Muscle of leg (tissue), 11 donors: ENCODE results near the gene CDC6. TPM values are rescaled to one million over a fixed set of nuclear protein-coding genes. Genes with fewer than 3 reads are reported as not detected.

ENCODE experiments used
- DNase-seq: peaks from one replicate; pipeline ENCODE4 v3.0.0; 2013
- H3K27ac ChIP-seq: one replicate; pipeline ENCODE4 v1.5.1; 2013; ENCODE audit warnings: mild to moderate bottlenecking, low read length, control low read depth
- H3K27me3 ChIP-seq: one replicate; pipeline ENCODE4 v1.6.1; 2013; ENCODE audit warnings: low read length; ENCODE audit not compliant: control insufficient read depth, insufficient read depth
- H3K36me3 ChIP-seq: one replicate; pipeline ENCODE4 v1.6.1; 2013; ENCODE audit warnings: low read length; ENCODE audit not compliant: control insufficient read depth, insufficient read depth
- H3K4me1 ChIP-seq: one replicate; pipeline ENCODE4 v1.6.1; 2013; ENCODE audit warnings: low read length; ENCODE audit not compliant: control insufficient read depth, insufficient read depth
- H3K4me3 ChIP-seq: one replicate; pipeline ENCODE4 v1.5.1; 2013; ENCODE audit warnings: low read length, control low read depth
- H3K9me3 ChIP-seq: replicated peaks from 2 replicates; pipeline ENCODE4 v1.6.1; 2013; ENCODE audit warnings: low read depth, low read length; ENCODE audit not compliant: control insufficient read depth
- WGBS: methylation state at CpG from one replicate; pipeline ENCODE4 v1.1.5; 2013; ENCODE audit warnings: missing lambda C conversion rate; ENCODE audit not compliant: insufficient coverage; 5-methylcytosine and 5-hydroxymethylcytosine counted together
- polyA plus RNA-seq, 8 donors: library from polyadenylated mRNA; unstranded; fragments of 120-200 nt; gene quantifications; one replicate each; pipeline versions ENCODE4 v1.2.1 to v1.2.3, GENCODE V29; 2013; ENCODE audit warnings: inconsistent platforms in 1 of 8, low replicate concordance in 1 of 8; ENCODE audit not compliant: insufficient read length in 8 of 8, insufficient read depth in 1 of 8
- total RNA-seq: library from RNA; stranded (reverse); fragments of 120-200 nt; gene quantifications from one replicate; pipeline ENCODE4 v1.2.4, GENCODE V29; 2013

The CDC6 gene
- total and polyA plus RNA-seq, 9 donors, result 8.2 to 17.0 (median 11.1) TPM

- no CpG with 5 or more reads among the region's 2 CpGs for WGBS
- peak overlapping the region; percentile 83 for H3K27ac ChIP-seq
These were observed 4.0 kb upstream of the CDC6 start for GRCh38 chr17:40283662-40284061.

DNA sequence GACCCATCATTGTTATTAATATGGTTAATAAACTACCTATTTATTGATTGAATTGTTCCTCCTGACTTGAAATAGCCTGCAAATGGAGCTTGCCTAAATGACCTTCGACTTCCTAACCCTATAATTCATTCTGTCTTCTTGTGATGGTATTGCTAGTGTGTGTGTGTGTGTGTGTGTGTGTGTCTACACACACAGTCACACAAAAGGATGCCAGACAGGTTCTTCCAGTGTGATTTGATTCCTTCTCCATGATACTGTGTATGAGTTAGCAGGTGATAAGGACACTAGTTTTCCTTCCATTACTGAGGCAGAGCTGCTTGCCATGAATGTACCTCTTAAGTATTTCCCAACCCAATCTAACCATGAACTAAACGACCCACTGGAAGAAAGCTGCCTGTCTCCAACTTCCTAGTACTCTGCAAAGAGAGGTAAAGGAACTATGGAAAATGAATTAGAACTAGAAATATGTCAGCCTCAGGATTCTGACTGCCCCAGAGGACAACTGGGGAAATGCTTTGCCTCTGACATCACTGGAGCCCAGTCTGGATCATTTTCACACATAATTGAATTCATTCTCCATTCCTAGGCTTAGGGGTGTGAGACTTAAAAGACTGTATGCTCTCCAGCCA is 3.5 kb upstream of the CDC6 start:
- Histone ChIP-seq H3K9me3 (no peaks in the 10 kb centered on the region), H3K27me3 (no peaks in the 10 kb centered on the region), H3K27ac (peak overlapping the region; percentile 83), H3K4me1 (peaks cover 21% of the 10 kb centered on the region), H3K4me3 (no peak overlapping the region), H3K36me3 (peaks cover 28% of the 10 kb centered on the region)
- no CpG with 5 or more reads among the region's 2 CpGs for WGBS
- peak; percentile 91 for DNase-seq

More at GRCh38 chr17:40283662-40284061, 4.0 kb upstream of the CDC6 start:
- DNase-seq, result no peak
- no peaks in the 10 kb centered on the region for H3K27me3 ChIP-seq
- peaks cover 33% of the 10 kb centered on the region for H3K36me3 ChIP-seq
- no peaks in the 10 kb centered on the region for H3K9me3 ChIP-seq
- no peak overlapping the region for H3K4me3 ChIP-seq
- peaks cover 21% of the 10 kb centered on the region for H3K4me1 ChIP-seq

GRCh38 chr17:40286473-40286872 is 1.2 kb upstream of the CDC6 start:
- Histone ChIP-seq H3K4me3 (no peak overlapping the region), H3K4me1 (peaks cover 28% of the 10 kb centered on the region), H3K27ac (no peak overlapping the region), H3K27me3 (no peaks in the 10 kb centered on the region), H3K36me3 (peaks cover 7% of the 10 kb centered on the region), H3K9me3 (no peaks in the 10 kb centered on the region)
- no CpG with 5 or more reads among the region's 2 CpGs for WGBS
- DNase-seq, result no peak

DNA sequence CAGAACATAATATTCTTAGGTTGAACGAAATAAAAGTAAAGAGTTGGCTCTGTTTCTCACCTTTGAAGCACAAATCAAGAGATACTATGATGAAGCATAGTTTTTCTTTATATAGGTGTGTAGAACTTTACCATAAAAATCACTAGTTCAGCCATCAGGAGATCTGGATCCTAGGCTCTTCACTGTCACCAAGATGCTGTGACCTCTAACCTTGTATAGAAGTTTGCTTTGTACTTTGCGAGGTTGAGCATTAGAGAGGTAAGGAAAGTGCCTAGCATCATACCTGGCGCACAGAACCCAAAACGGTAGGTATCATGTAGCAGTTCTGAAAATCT is 553 bp upstream of the CDC6 start:
- Histone ChIP-seq H3K27ac (no peak overlapping the region), H3K9me3 (no peaks in the 10 kb centered on the region), H3K36me3 (peaks cover 2% of the 10 kb centered on the region), H3K4me1 (peaks cover 31% of the 10 kb centered on the region), H3K4me3 (peak overlapping the region; percentile 4), H3K27me3 (no peaks in the 10 kb centered on the region)
- no peak for DNase-seq
- WGBS, result 42% methylated on average over 3 of the region's 4 CpGs

DNA sequence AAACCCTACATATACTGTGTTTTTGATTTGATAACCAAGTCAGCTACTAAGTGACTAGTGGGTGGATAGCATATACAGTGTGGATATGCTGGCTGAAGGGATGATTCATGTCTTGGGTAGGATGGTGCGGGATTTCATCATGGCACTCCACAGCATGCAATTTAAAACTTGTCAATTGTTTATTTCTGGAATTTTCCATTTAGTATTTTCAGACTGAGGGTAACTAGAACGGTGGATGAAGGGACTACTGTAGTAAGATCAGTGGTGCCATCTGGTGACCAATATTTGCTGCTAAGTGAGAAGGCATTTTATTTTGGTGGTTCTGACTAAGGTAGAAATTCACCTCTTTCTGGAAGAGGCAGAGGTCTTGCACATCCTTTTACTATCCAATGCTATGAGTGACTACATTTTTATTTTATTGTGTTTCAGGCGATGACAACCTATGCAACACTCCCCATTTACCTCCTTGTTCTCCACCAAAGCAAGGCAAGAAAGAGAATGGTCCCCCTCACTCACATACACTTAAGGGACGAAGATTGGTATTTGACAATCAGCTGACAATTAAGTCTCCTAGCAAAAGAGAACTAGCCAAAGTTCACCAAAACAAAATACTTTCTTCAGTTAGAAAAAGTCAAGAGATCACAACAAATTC is 3.1 kb downstream of the CDC6 start:
- Histone ChIP-seq H3K4me1 (peaks cover 19% of the 10 kb centered on the region), H3K36me3 (peaks cover 2% of the 10 kb centered on the region), H3K4me3 (no peak overlapping the region), H3K9me3 (no peaks in the 10 kb centered on the region), H3K27ac (peak overlapping the region; percentile 70), H3K27me3 (no peaks in the 10 kb centered on the region)
- WGBS, result no CpG with 5 or more reads among the region's 4 CpGs
- DNase-seq, result peak; percentile 86

- Histone ChIP-seq H3K4me3 (no peak overlapping the region), H3K27me3 (no peaks in the 10 kb centered on the region), H3K4me1 (peaks cover 23% of the 10 kb centered on the region), H3K9me3 (no peaks in the 10 kb centered on the region), H3K36me3 (peaks cover 6% of the 10 kb centered on the region), H3K27ac (peak overlapping the region; percentile 70)
- 60% methylated on average over 2 of the region's 2 CpGs for WGBS
- DNase-seq, result peak; percentile 71
These were observed 3.6 kb downstream of the CDC6 start for GRCh38 chr17:40291281-40291664.

DNA sequence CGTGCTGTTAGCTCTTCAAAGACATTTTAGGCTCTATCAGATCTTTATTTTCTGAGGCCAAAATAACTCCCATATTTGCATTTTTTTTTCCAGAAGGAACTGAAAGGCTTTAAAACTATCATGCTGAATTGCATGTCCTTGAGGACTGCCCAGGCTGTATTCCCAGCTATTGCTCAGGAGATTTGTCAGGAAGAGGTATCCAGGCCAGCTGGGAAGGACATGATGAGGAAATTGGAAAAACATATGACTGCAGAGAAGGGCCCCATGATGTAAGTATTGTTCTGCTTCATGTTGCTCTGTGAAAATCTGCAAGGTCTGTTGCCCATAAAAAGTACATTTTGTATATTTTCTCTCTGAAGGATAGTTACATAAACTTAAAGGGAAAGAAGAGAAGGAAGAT is 5.7 kb downstream of the CDC6 start:
- Histone ChIP-seq H3K36me3 (peaks cover 6% of the 10 kb centered on the region), H3K4me1 (peaks cover 17% of the 10 kb centered on the region), H3K9me3 (no peaks in the 10 kb centered on the region), H3K27ac (peak overlapping the region; percentile 92), H3K4me3 (no peak overlapping the region), H3K27me3 (no peaks in the 10 kb centered on the region)
- 33% methylated on average over 1 of the region's 1 CpG for WGBS
- DNase-seq, result peak; percentile 98

- H3K4me1 ChIP-seq, result peaks cover 21% of the 10 kb centered on the region
- WGBS, result 64% methylated on average over 1 of the region's 5 CpGs
- H3K27me3 ChIP-seq, result no peaks in the 10 kb centered on the region
- no peak for DNase-seq
- peak overlapping the region; percentile 87 for H3K27ac ChIP-seq
- no peaks in the 10 kb centered on the region for H3K9me3 ChIP-seq
- peaks cover 12% of the 10 kb centered on the region for H3K36me3 ChIP-seq
- no peak overlapping the region for H3K4me3 ChIP-seq
These were observed 8.1 kb downstream of the CDC6 start for GRCh38 chr17:40295488-40296436.

- WGBS, result no CpG with 5 or more reads among the region's 2 CpGs
- no peak overlapping the region for H3K4me3 ChIP-seq
- no peak for DNase-seq
- H3K9me3 ChIP-seq, result no peaks in the 10 kb centered on the region
- H3K27ac ChIP-seq, result peak overlapping the region; percentile 87
- no peaks in the 10 kb centered on the region for H3K27me3 ChIP-seq
- H3K4me1 ChIP-seq, result peaks cover 14% of the 10 kb centered on the region
- H3K36me3 ChIP-seq, result peaks cover 12% of the 10 kb centered on the region
These were observed 9.8 kb downstream of the CDC6 start for GRCh38 chr17:40297511-40297910.

DNA sequence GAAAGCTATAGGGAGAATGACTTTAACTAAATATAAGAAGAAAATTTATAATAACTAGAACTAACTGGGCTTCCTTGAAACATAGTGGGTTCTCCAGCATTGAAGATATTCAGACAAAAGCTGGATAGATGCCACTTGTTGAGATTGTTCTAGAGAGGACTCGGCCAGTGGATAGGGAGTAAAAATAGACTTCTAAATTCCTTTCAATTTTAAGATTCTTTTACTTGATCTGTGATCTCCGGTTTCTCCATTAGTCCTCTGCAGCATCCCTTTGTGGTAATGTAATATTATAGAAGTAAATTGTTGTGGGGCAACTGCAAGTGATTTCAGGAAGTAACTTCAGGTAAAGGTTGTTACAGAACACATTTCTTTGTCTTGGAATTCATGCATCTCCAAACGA is 11.0 kb downstream of the CDC6 start:
- no peaks in the 10 kb centered on the region for H3K9me3 ChIP-seq
- no peak overlapping the region for H3K4me3 ChIP-seq
- H3K36me3 ChIP-seq, result peaks cover 12% of the 10 kb centered on the region
- peaks cover 26% of the 10 kb centered on the region for H3K4me1 ChIP-seq
- no peak overlapping the region for H3K27ac ChIP-seq
- WGBS, result no CpG with 5 or more reads among the region's 3 CpGs
- DNase-seq, result peak; percentile 68
- H3K27me3 ChIP-seq, result no peaks in the 10 kb centered on the region
